BJ (cell line): Measurements from ENCODE around the gene PTPN12. TPM values are rescaled to one million over a fixed set of nuclear protein-coding genes. Genes with fewer than 3 reads are reported as not detected.

Experiments used
- CTCF ChIA-PET: fragments of 350-600 bp; formaldehyde crosslinking; extraction: SDS; loops from one replicate; lab custom pipeline; 2021; ENCODE audit warnings: antibody characterized with exemption, inconsistent platforms; lab: Yijun Ruan, JAX
- POLR2A ChIA-PET: fragments of 300-600 bp; sonication (Branson Sonifier 250); formaldehyde crosslinking; extraction: SDS; loops from one replicate; lab custom pipeline; 2021; ENCODE audit warnings: antibody characterized with exemption; lab: Charles Lee
- DNase-seq: peaks from one replicate; pipeline ENCODE4 v3.0.0-alpha.2; 2011; ENCODE audit warnings: low read depth
- H3K27me3 ChIP-seq: 2 replicates; pipeline ENCODE4 v1.6.0; 2011; ENCODE audit warnings: low read length; ENCODE audit not compliant: control insufficient read depth, insufficient read depth
- H3K36me3 ChIP-seq: 2 replicates; pipeline ENCODE4 v1.5.1; 2011; ENCODE audit warnings: low read length; ENCODE audit not compliant: control insufficient read depth, insufficient read depth
- H3K4me3 ChIP-seq: 2 replicates; pipeline ENCODE4 v1.5.1; 2011; ENCODE audit warnings: low read depth, mild to moderate bottlenecking, control low read depth, low read length
- CTCF ChIP-seq: IDR thresholded peaks from 2 replicates; pipeline ENCODE4 v1.5.1; 2011; ENCODE audit warnings: low read depth, mild to moderate bottlenecking, control low read depth, inconsistent platforms, low read length, moderate library complexity; ENCODE audit not compliant: insufficient read depth
- polyA plus RNA-seq: library from polyadenylated mRNA; depleted of rRNA; stranded (reverse); fragments of >200 nt; gene quantifications from 2 replicates; pipeline ENCODE4 v1.2.3, GENCODE V29; 2011; rRNA removed

Gene PTPN12
- polyA plus RNA-seq, 1 experiment, result 19.7 TPM

GRCh38 chr7:77687100-77687746 is 150.1 kb downstream of the PTPN12 start:
- ChIA-PET POLR2A (interaction anchor here (0.6 to 1.0 kb wide), 2 partner anchors 9 to 306 kb away, joined by 3 to 8 read pairs; partner anchors contain the start of gene RSBN1L), CTCF (interaction anchor here (0.6 to 4.3 kb wide), 3 partner anchors 10 to 360 kb away, joined by 3 to 26 read pairs (median 3); partner anchors contain the start of gene RSBN1L)
- TF ChIP-seq CTCF, result no peak
- no peaks in the 10 kb centered on the region for H3K27me3 ChIP-seq
- H3K36me3 ChIP-seq, result peaks cover 1% of the 10 kb centered on the region; the same call in 1 of the 2 replicates
- no peak for DNase-seq
- no peak overlapping the region for H3K4me3 ChIP-seq

DNA sequence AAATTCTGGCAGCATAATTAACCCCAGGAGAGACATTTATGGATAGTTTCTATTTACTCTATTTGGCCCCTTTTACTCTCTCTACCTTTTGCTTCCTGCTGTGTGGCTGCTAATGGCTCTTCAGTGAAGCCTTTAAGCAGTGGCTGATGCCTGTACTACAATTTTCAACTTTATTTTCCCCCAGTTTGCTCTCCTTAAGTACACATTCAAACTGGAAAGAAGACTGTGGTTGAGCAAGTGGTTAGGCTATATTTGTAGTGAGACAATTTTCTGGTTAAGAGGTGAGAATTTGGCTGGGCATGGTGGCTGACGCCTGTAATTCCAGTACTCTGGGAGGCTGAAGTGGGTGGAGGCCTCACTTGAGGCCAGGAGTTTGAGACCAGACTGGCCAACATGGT is 150.7 kb downstream of the PTPN12 start:
- Histone ChIP-seq H3K4me3 (no peak overlapping the region), H3K27me3 (no peaks in the 10 kb centered on the region), H3K36me3 (peaks cover 1% of the 10 kb centered on the region; the same call in 1 of the 2 replicates)
- no peak for TF ChIP-seq CTCF
- no peak for DNase-seq
- CTCF ChIA-PET, result interaction anchor here (0.6 to 4.3 kb wide), 3 partner anchors 9 to 359 kb away, joined by 3 to 26 read pairs (median 3); partner anchors contain the start of gene RSBN1L
- POLR2A ChIA-PET, result interaction anchor here (0.6 kb wide), 1 partner anchor 307 kb away, joined by 8 read pairs; no protein-coding TSS in a partner anchor

Other genes with a start within 250 kb of the PTPN12 start
- gene GSAP, start 120.9 kb upstream of the PTPN12 start, polyA plus RNA-seq, result 3.7 and 7.0 TPM in 2 replicates
- 2.8 and 4.8 TPM in 2 replicates for gene RSBN1L, start 159.2 kb downstream of the PTPN12 start, polyA plus RNA-seq